ENCODE data around the gene PLA2G15. TPM values are rescaled to one million over a fixed set of nuclear protein-coding genes. Genes with fewer than 3 reads are reported as not detected.

Gene PLA2G15
- total and polyA plus RNA-seq, 2 of the 13 experiments (the other 11 are each of a cell fraction or from before 2014, with no cell fraction given): 14.4 to 23.7 TPM

GRCh38 chr16:68236137-68236825 lies 8.9 kb upstream of the PLA2G15 start (continued):
- TF ChIP-seq SNAPC4 (CRISPR knock-in tag; IDR thresholded peaks at IDR 0.05) (no peak; the same call in 1 of the 2 replicates), MED13 (CRISPR knock-in tag; IDR thresholded peaks at IDR 0.05) (0 out of 2 replicates have a peak, but pooled peaks have one; percentile 56), ZNF281 (CRISPR knock-in tag; IDR thresholded peaks at IDR 0.05; ENCODE audit: borderline replicate concordance) (peak; percentile 88), KDM4B (CRISPR knock-in tag; IDR thresholded peaks at IDR 0.05) (no peak), TARDBP (CRISPR knock-in tag; IDR thresholded peaks at IDR 0.05) (peak; percentile 63), MXD4 (CRISPR knock-in tag; IDR thresholded peaks at IDR 0.05) (peak; percentile 72; the same call in 1 of the 2 replicates), TP53 (CRISPR knock-in tag; conservative IDR thresholded peaks at IDR 0.05) (peak; percentile 86; the same call in 1 of the 2 replicates), ZMYM3 (CRISPR knock-in tag; IDR thresholded peaks at IDR 0.05) (no peak), USF2 (IDR thresholded peaks at IDR 0.05; ENCODE audit: low read depth, low read length) (peak; percentile 85), USF2 (CRISPR knock-in tag; IDR thresholded peaks at IDR 0.05; ENCODE audit: borderline replicate concordance) (peak; percentile 84; the same call in 1 of the 2 replicates), MZF1 (CRISPR knock-in tag; IDR thresholded peaks at IDR 0.05; ENCODE audit: borderline replicate concordance) (no peak), SKI (IDR thresholded peaks at IDR 0.05; ENCODE audit: partially characterized antibody) (peak; percentile 60), NCOA1 (CRISPR knock-in tag; IDR thresholded peaks at IDR 0.05) (no peak), TRIM24 (CRISPR knock-in tag; IDR thresholded peaks at IDR 0.05) (no peak), NRL (CRISPR knock-in tag; IDR thresholded peaks at IDR 0.05; ENCODE audit: borderline replicate concordance) (0 out of 2 replicates have a peak, but pooled peaks have one; percentile 5), IKZF5 (CRISPR knock-in tag; IDR thresholded peaks at IDR 0.05) (peak; percentile 30), TCF7L2 (IDR thresholded peaks at IDR 0.05; ENCODE audit: low read depth, low read length) (no peak), NAIF1 (CRISPR knock-in tag; IDR thresholded peaks at IDR 0.05; ENCODE audit: borderline replicate concordance) (no peak)

All from HepG2 (cell line).